LNCAP (cell line): Measurements from ENCODE around the gene MED9.
A peak's percentile ranks its signal among the peaks of the same experiment; 100 is the strongest.

Source experiments
- CTCF ChIP-seq: fragments of 450-650 bp; IDR thresholded peaks from 2 replicates; pipeline ENCODE4 v1.5.1; 2017; ENCODE audit warnings: mild to moderate bottlenecking

Gene MED9

GRCh38 chr17:17494499-17494869 is 17.7 kb downstream of the MED9 start:
- TF ChIP-seq CTCF, result no peak

- TF ChIP-seq CTCF, result no peak
Observed at GRCh38 chr17:17494870-17495535, 18.2 kb downstream of the MED9 start.

- TF ChIP-seq CTCF, result no peak
Observed at GRCh38 chr17:17495536-17496188, 18.9 kb downstream of the MED9 start.

GRCh38 chr17:17496189-17497064 is 19.6 kb downstream of the MED9 start, which contains the start of gene RASD1:
Gene RASD1, minus strand, starts transcription at chr17:17496395. Its CDS starts 214 bp downstream, at chr17:17496181.
- peak; percentile 92 for TF ChIP-seq CTCF

GRCh38 chr17:17497065-17497844 is 20.5 kb downstream of the MED9 start:
- TF ChIP-seq CTCF, result 0 out of 2 replicates have a peak, but pooled peaks have one; percentile 4

GRCh38 chr17:17497845-17498520 is 21.2 kb downstream of the MED9 start:
- TF ChIP-seq CTCF, result no peak
